IPS DF 6.9 (cell line): ENCODE measurements around the gene EXOC4.

Source experiments
- DNase-seq: peaks from one replicate; pipeline ENCODE4 v3.0.0-alpha.2; 2013; ENCODE audit warnings: low read depth, low spot score
- H3K27ac ChIP-seq: one replicate; pipeline ENCODE4 v1.5.1; 2013; ENCODE audit warnings: low read length, control low read depth
- H3K27me3 ChIP-seq: 2 replicates; pipeline ENCODE4 v1.6.1; 2013; ENCODE audit warnings: mild to moderate bottlenecking, low read length; ENCODE audit not compliant: control insufficient read depth, insufficient read depth
- H3K36me3 ChIP-seq: 2 replicates; pipeline ENCODE4 v1.6.1; 2013; ENCODE audit warnings: low read length; ENCODE audit not compliant: control insufficient read depth, insufficient read depth
- H3K4me1 ChIP-seq: 2 replicates; pipeline ENCODE4 v1.6.1; 2013; ENCODE audit warnings: low read length; ENCODE audit not compliant: control insufficient read depth, insufficient read depth
- H3K4me3 ChIP-seq: 2 replicates; pipeline ENCODE4 v1.5.1; 2013; ENCODE audit warnings: mild to moderate bottlenecking, low read length
- H3K9me3 ChIP-seq: 2 replicates; pipeline ENCODE4 v1.6.1; 2013; ENCODE audit warnings: low read length, inconsistent platforms; ENCODE audit not compliant: control insufficient read depth, insufficient read depth
- WGBS: extraction: QIAGEN DNeasy Blood & Tissue Kit; methylation state at CpG from one replicate; pipeline ENCODE4 v1.1.7; 2013; ENCODE audit warnings: mixed read lengths, missing lambda C conversion rate; ENCODE audit not compliant: insufficient read length, insufficient coverage; 5-methylcytosine and 5-hydroxymethylcytosine counted together

Gene EXOC4

DNA sequence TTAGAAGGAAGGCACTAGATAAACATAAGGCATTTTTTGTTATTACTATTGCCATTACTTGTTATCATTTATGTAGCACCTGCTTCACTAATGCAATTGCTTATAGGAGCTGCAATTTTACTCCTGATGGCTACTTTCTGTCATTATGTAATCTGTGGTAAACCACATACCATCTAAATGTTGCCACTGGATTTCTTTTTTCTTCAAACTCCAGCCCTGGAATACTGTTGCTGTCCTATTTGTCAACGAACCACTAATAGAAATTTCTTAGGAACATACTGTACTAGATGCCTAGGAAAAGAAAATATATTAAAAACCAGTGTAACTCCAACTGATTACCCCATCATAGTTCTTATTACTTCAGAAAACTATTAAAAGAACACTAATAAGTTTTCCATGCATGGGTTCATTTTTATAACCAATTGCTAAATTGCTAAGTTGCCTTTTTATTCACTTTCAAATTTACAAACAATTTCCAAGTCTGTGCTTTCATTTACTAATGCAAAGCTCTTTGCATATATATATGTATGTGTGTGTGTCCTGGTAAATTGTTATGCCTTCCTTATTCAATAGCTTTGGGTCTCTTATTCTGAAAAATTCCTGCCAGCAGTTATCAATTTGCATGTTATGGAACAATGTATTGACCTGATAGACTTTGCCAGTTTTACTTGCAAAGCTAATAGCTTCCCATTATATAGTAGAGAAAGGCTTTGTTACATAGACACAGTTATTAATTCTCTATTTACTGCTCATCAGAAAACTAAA lies 287.4 kb downstream of the EXOC4 start:
- no CpG with 5 or more reads among the region's 1 CpG for WGBS
- no peak overlapping the region for H3K27ac ChIP-seq
- no peaks in the 10 kb centered on the region for H3K27me3 ChIP-seq

DNA sequence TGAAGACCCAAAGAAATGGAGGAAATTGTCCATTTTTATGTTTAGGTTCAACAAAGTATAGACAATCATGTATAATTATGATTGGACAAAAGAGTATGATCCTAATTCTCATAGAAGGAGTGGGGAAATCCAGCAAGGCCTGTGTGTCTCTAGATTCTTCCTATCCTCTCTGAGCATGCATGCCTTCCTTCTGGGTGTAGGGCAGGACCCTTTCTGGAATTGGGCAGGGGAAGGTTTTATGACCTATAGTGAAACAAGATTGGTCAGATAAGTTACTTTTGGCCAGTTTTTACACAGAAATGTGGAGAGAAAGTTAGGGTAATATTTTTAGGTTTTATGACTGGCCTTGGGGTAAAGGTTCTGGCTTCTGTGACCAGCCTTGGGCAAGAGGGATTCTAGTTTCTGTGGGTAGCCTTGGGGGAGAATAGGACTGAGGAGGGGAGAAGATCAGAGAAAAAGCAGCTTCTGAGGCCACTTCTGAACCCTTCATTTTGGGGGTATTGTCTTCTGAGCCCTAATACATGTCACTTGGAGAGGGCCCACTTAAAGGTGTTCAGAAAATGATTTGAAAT lies 289.4 kb downstream of the EXOC4 start:
- no peak overlapping the region for H3K27ac ChIP-seq
- H3K4me1 ChIP-seq: no peaks in the 10 kb centered on the region
- H3K9me3 ChIP-seq: no peaks in the 10 kb centered on the region
- no peak overlapping the region for H3K4me3 ChIP-seq
- no peak for DNase-seq
- no peaks in the 10 kb centered on the region for H3K36me3 ChIP-seq
- no peaks in the 10 kb centered on the region for H3K27me3 ChIP-seq

More for the DNA sequence above, 287.4 kb downstream of the EXOC4 start:
- no peaks in the 10 kb centered on the region for H3K9me3 ChIP-seq
- no peak overlapping the region for H3K4me3 ChIP-seq
- H3K36me3 ChIP-seq: no peaks in the 10 kb centered on the region
- H3K4me1 ChIP-seq: no peaks in the 10 kb centered on the region
- no peak for DNase-seq

- Histone ChIP-seq H3K4me1 (no peaks in the 10 kb centered on the region), H3K27ac (no peak overlapping the region), H3K4me3 (no peak overlapping the region), H3K27me3 (no peaks in the 10 kb centered on the region), H3K36me3 (no peaks in the 10 kb centered on the region), H3K9me3 (no peaks in the 10 kb centered on the region)
- no peak for DNase-seq
- WGBS: no CpG with 5 or more reads among the region's 3 CpGs
These were observed 290.8 kb downstream of the EXOC4 start for GRCh38 chr7:133543657-133544056.

DNA sequence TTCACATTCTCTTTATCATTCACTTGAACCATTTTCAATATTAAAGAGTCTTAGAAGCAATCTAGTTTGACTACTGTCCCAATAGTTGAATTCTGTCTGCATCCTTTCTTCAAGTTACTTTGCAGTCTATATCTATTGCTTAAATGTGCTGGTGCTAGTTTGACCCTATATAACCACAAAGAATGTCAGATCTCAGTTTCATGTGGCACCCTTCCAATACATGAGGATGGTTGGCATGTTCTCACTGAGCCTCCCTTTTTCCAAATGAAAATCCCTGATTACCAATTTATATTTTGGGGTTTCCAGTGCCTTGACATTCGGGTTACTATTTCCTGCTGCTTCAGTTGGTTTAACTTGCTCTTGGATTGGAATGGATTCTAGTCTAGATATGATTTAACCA lies 292.7 kb downstream of the EXOC4 start:
- Histone ChIP-seq H3K4me1 (no peaks in the 10 kb centered on the region), H3K4me3 (no peak overlapping the region), H3K9me3 (no peaks in the 10 kb centered on the region), H3K36me3 (no peaks in the 10 kb centered on the region), H3K27me3 (no peaks in the 10 kb centered on the region), H3K27ac (no peak overlapping the region)
- no peak for DNase-seq
- no CpG with 5 or more reads among the region's 1 CpG for WGBS

DNA sequence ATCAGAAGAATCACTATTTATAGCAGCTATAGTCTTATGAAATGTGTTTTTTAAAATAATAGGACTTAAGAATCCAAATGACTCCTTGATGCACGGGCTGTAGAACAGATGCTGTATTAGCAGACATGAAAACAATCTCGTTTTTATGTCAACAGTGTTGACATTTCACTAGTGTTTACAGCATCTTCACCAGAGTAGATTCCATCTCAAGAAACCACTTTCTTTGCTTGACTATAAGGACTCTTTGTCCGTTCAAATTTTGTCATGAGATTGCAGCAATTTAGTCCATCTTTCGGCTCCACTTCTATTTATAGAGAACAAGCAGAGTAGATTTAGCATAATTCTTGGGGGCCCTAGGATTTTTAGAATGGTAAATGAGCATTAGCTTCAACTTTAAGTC lies 295.1 kb downstream of the EXOC4 start:
- no CpG with 5 or more reads among the region's 4 CpGs for WGBS
- H3K4me3 ChIP-seq: no peak overlapping the region
- no peak overlapping the region for H3K27ac ChIP-seq
- no peaks in the 10 kb centered on the region for H3K36me3 ChIP-seq
- DNase-seq: no peak
- H3K9me3 ChIP-seq: no peaks in the 10 kb centered on the region
- no peaks in the 10 kb centered on the region for H3K4me1 ChIP-seq
- H3K27me3 ChIP-seq: no peaks in the 10 kb centered on the region

DNA sequence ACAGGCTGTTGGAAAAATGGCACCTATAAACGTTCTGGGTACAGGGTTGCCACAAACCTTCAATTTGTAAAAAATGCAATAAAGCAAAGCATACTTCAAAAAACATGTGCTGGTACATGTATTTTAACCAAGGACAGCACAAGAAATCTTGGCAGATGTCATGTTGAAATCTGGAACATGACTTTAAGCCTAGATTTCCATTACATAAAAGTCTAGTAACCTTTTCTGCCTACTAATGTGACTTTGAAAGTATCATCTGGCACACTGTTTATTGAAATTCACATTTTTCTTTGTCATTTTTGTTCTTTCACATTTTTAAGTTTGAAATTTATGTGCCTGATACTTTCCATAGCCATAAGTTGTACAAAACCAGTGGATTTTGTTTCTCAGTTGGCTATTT lies 296.8 kb downstream of the EXOC4 start:
- Histone ChIP-seq H3K27me3 (no peaks in the 10 kb centered on the region), H3K27ac (no peak overlapping the region), H3K36me3 (no peaks in the 10 kb centered on the region), H3K4me1 (no peaks in the 10 kb centered on the region), H3K4me3 (no peak overlapping the region), H3K9me3 (no peaks in the 10 kb centered on the region)
- no CpG with 5 or more reads among the region's 1 CpG for WGBS
- DNase-seq: no peak

- H3K9me3 ChIP-seq: no peaks in the 10 kb centered on the region
- no peak overlapping the region for H3K4me3 ChIP-seq
- H3K4me1 ChIP-seq: no peaks in the 10 kb centered on the region
- H3K36me3 ChIP-seq: no peaks in the 10 kb centered on the region
- no peak for DNase-seq
- WGBS: no CpG with 5 or more reads among the region's 3 CpGs
- H3K27ac ChIP-seq: no peak overlapping the region
- no peaks in the 10 kb centered on the region for H3K27me3 ChIP-seq
These were observed 297.3 kb downstream of the EXOC4 start for GRCh38 chr7:133550145-133550544.

GRCh38 chr7:133550811-133551210 lies 297.9 kb downstream of the EXOC4 start:
- Histone ChIP-seq H3K4me1 (no peaks in the 10 kb centered on the region), H3K27me3 (no peaks in the 10 kb centered on the region), H3K9me3 (no peaks in the 10 kb centered on the region), H3K4me3 (no peak overlapping the region), H3K36me3 (no peaks in the 10 kb centered on the region), H3K27ac (no peak overlapping the region)
- WGBS: no CpG with 5 or more reads among the region's 4 CpGs
- DNase-seq: no peak

DNA sequence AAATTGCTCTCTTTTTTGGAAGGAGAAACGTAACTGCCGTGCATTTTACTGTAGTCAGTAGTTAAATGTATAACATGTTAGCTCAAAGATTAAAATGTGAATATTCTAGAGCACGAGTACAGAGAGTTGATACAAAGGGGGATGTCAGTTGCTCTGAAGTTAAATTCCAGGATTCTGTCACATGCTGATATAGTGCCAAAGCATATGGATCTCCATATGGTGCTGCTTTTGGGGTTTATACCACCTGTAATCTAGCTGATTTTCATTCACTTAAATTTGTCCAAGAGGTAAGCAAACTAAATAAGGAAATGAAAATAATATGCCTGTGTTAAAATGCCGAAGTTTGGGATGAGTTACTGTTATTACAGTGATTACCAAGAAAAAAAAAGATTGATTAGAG lies 298.6 kb downstream of the EXOC4 start:
- no peaks in the 10 kb centered on the region for H3K27me3 ChIP-seq
- no peak for DNase-seq
- no peaks in the 10 kb centered on the region for H3K36me3 ChIP-seq
- no peaks in the 10 kb centered on the region for H3K4me1 ChIP-seq
- no peak overlapping the region for H3K4me3 ChIP-seq
- WGBS: no CpG with 5 or more reads among the region's 4 CpGs
- no peak overlapping the region for H3K27ac ChIP-seq
- H3K9me3 ChIP-seq: no peaks in the 10 kb centered on the region

GRCh38 chr7:133552079-133552478 lies 299.2 kb downstream of the EXOC4 start:
- no peak for DNase-seq
- H3K9me3 ChIP-seq: no peaks in the 10 kb centered on the region
- H3K27ac ChIP-seq: no peak overlapping the region
- H3K36me3 ChIP-seq: no peaks in the 10 kb centered on the region
- no peaks in the 10 kb centered on the region for H3K4me1 ChIP-seq
- no peak overlapping the region for H3K4me3 ChIP-seq
- H3K27me3 ChIP-seq: no peaks in the 10 kb centered on the region
- WGBS: no CpG with 5 or more reads among the region's 1 CpG

GRCh38 chr7:133554330-133554729 lies 301.5 kb downstream of the EXOC4 start:
- no peak for DNase-seq
- no peaks in the 10 kb centered on the region for H3K27me3 ChIP-seq
- no peaks in the 10 kb centered on the region for H3K36me3 ChIP-seq
- no peaks in the 10 kb centered on the region for H3K4me1 ChIP-seq
- no peak overlapping the region for H3K4me3 ChIP-seq
- H3K27ac ChIP-seq: no peak overlapping the region
- H3K9me3 ChIP-seq: no peaks in the 10 kb centered on the region
- no CpG with 5 or more reads among the region's 2 CpGs for WGBS
